Caco-2 (cell line): ENCODE results near the gene CABP7. TPM values are rescaled to one million over a fixed set of nuclear protein-coding genes. Genes with fewer than 3 reads are reported as not detected.

Source experiments
- BruUV-seq: library from RNA; stranded (reverse); fragments of 400-500 nt; replicated peaks from 2 replicates; lab custom pipeline; 2021; lab: Mats Ljungman, UMichigan
- CTCF ChIA-PET: fragments of 300-600 bp; sonication (Branson Sonifier 250); formaldehyde crosslinking; loops from one replicate; lab custom pipeline; 2022; ENCODE audit warnings: antibody characterized with exemption; lab: Charles Lee
- POLR2A ChIA-PET: fragments of 300-600 bp; sonication (Branson Sonifier 250); formaldehyde crosslinking; loops from one replicate; lab custom pipeline; 2022; ENCODE audit warnings: antibody characterized with exemption; lab: Charles Lee
- DNase-seq, 2 experiments: peaks; one replicate each; pipeline versions ENCODE4 v3.0.0 to v3.0.0-alpha.2; 2020 to 2022
- H3K27me3 ChIP-seq: replicated peaks from 2 replicates; pipeline ENCODE4 v1.6.0; 2011; ENCODE audit warnings: low read length; ENCODE audit not compliant: control insufficient read depth, insufficient read depth
- H3K36me3 ChIP-seq: 2 replicates; pipeline ENCODE4 v1.5.1; 2011; ENCODE audit warnings: low read length; ENCODE audit not compliant: control insufficient read depth, insufficient read depth
- H3K4me1 ChIP-seq: fragments of 250-450 bp; sonication (Bioruptor Pico); 2 replicates; pipeline ENCODE4 v1.5.1; 2020; ENCODE audit warnings: mild to moderate bottlenecking
- H3K4me3 ChIP-seq: 2 replicates; pipeline ENCODE4 v1.5.1; 2011; ENCODE audit warnings: low read depth, mild to moderate bottlenecking, control low read depth, low read length
- H3K9me3 ChIP-seq: fragments of 250-450 bp; sonication (Bioruptor Pico); 2 replicates; pipeline ENCODE4 v1.5.1; 2020; ENCODE audit warnings: mild to moderate bottlenecking, moderate library complexity
- H3K27ac Mint-ChIP-seq: one replicate; pipeline ENCODE4 v1.8.0; 2022; ENCODE audit warnings: mixed read lengths; ENCODE audit not compliant: unreplicated experiment
- H3K27me3 Mint-ChIP-seq: one replicate; pipeline ENCODE4 v1.8.0; 2022; ENCODE audit warnings: mixed read lengths; ENCODE audit not compliant: insufficient read depth, unreplicated experiment
- H3K36me3 Mint-ChIP-seq: one replicate; pipeline ENCODE4 v1.8.0; 2022; ENCODE audit warnings: mild to moderate bottlenecking, mixed read lengths; ENCODE audit not compliant: insufficient read depth, unreplicated experiment
- H3K4me1 Mint-ChIP-seq: one replicate; pipeline ENCODE4 v1.8.0; 2022; ENCODE audit warnings: low read depth, mixed read lengths; ENCODE audit not compliant: unreplicated experiment
- H3K4me3 Mint-ChIP-seq: one replicate; pipeline ENCODE4 v1.8.0; 2022; ENCODE audit warnings: mild to moderate bottlenecking, moderate library complexity, mixed read lengths; ENCODE audit not compliant: unreplicated experiment
- H3K9me3 Mint-ChIP-seq: one replicate; pipeline ENCODE4 v1.8.0; 2022; ENCODE audit warnings: mixed read lengths; ENCODE audit not compliant: unreplicated experiment
- intact Hi-C: fragments of 100-400 bp; cut with micrococcal nuclease; formaldehyde crosslinking; loops from one replicate; pipeline ENCODE4 v1.10.0; 2022; ENCODE audit not compliant: unreplicated experiment
- total RNA-seq: library from RNA; stranded (reverse); gene quantifications from 2 replicates; pipeline ENCODE4 v1.2.3, GENCODE V29; 2022
- TF ChIP-seq, protein P1 (sequence below), 2 experiments: fragments of 200-600 bp in 1 of 2; IDR thresholded peaks; 1 replicate in 1 of 2; 2 replicates in 1 of 2; pipeline versions ENCODE4 v1.5.1 to v1.8.0; 2011 to 2022; ENCODE audit warnings: antibody characterized with exemption in 1 of 2, control low read depth in 1 of 2, inconsistent platforms in 1 of 2, low read depth in 1 of 2, low read length in 1 of 2, mild to moderate bottlenecking in 1 of 2, moderate library complexity in 1 of 2; ENCODE audit not compliant: insufficient read depth in 1 of 2, severe bottlenecking in 1 of 2, unreplicated experiment in 1 of 2

CABP7 gene
- total RNA-seq, 1 experiment from 2014 or later: not detected

DNA sequence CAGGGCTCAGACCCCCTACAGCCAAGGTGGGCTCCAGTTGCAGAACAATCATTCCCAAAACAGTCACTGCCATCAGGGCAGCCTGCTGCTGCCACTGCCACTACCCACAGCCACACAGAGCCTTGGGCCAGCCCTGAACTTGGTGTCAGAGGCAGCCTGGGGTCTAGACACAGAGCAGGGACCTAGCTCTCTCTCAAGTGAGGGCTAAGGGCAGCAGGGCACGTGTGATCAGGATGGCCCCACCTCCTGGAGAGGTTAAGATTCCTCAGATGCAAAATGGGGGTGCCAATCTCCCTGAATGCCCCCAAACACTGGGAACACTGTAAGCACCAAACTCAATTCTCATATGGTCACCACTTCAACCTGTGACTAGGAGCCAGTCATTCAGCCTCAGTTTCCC lies 15.6 kb downstream of the CABP7 start:
- ChIA-PET CTCF (no interaction called here), POLR2A (no interaction called here)
- no peak overlapping the region for H3K27ac Mint-ChIP-seq
- H3K36me3 ChIP-seq: no peaks in the 10 kb centered on the region
- H3K4me1 Mint-ChIP-seq: no peaks in the 10 kb centered on the region
- no peak overlapping the region for H3K4me3 ChIP-seq
- DNase-seq: no peak
- H3K4me3 Mint-ChIP-seq: no peak overlapping the region
- H3K9me3 Mint-ChIP-seq: no peaks in the 10 kb centered on the region
- no peaks in the 10 kb centered on the region for H3K27me3 ChIP-seq
- no peaks in the 10 kb centered on the region for H3K9me3 ChIP-seq
- BruUV-seq: no TSS peak
- peaks cover 4% of the 10 kb centered on the region; the same call in 1 of the 2 replicates for H3K4me1 ChIP-seq
- intact Hi-C loops: no loop called here
- H3K36me3 Mint-ChIP-seq: no peaks in the 10 kb centered on the region
- TF ChIP-seq, protein P1, sequence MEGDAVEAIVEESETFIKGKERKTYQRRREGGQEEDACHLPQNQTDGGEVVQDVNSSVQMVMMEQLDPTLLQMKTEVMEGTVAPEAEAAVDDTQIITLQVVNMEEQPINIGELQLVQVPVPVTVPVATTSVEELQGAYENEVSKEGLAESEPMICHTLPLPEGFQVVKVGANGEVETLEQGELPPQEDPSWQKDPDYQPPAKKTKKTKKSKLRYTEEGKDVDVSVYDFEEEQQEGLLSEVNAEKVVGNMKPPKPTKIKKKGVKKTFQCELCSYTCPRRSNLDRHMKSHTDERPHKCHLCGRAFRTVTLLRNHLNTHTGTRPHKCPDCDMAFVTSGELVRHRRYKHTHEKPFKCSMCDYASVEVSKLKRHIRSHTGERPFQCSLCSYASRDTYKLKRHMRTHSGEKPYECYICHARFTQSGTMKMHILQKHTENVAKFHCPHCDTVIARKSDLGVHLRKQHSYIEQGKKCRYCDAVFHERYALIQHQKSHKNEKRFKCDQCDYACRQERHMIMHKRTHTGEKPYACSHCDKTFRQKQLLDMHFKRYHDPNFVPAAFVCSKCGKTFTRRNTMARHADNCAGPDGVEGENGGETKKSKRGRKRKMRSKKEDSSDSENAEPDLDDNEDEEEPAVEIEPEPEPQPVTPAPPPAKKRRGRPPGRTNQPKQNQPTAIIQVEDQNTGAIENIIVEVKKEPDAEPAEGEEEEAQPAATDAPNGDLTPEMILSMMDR (IDR thresholded peaks at IDR 0.05; ENCODE audit: insufficient read depth in 1 of 2, low read depth in 1 of 2, low read length in 1 of 2, severe bottlenecking in 1 of 2, unreplicated experiment in 1 of 2): no peak
- H3K27me3 Mint-ChIP-seq: no peaks in the 10 kb centered on the region

DNA sequence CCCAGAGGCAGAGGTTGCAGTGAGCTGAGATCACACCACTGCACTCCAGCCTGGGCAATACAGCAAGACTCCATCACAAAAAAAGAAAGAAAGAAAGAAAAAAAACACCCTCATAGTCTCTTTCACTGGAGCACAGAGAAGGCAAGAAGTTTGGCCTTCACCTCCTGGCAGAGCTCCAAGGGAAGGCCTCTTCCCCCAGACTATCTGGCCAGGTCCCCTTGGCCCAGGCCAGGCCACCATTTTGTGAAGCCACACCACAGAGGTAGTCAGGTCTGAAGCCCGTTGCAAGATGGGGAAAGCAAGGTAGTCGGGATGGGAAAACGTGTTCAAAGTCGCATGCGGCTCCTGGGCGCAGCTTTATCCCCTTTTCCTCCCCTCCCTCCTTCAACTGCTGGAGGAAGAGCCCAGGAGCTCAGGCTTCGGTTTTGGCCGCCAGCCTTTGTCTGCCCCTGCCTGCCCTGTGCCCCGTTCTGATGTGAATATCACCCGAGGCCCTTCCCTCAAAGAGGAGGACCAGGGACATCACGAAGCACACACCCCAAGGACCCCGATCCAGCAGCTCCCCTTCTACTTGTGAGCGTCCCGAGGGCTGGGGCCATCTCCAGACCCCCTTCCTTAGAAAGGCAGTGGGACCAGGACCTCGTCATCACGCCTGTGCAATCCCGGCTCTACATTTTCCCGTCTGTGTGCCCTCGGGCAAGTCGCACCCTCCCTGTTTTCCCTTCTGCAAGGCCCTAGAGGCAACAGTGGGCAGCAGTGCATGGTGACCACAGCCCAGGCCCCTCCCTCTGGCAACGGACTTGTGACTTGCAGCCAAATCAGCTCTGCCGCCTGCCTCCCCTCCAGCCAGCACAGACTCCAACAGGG lies 17.7 kb downstream of the CABP7 start:
- no peaks in the 10 kb centered on the region for H3K36me3 Mint-ChIP-seq
- intact Hi-C loops: no loop called here
- no peaks in the 10 kb centered on the region for H3K4me1 Mint-ChIP-seq
- Histone ChIP-seq H3K27me3 (no peaks in the 10 kb centered on the region), H3K36me3 (no peaks in the 10 kb centered on the region), H3K9me3 (no peaks in the 10 kb centered on the region), H3K4me3 (no peak overlapping the region), H3K4me1 (no peaks in the 10 kb centered on the region)
- H3K9me3 Mint-ChIP-seq: no peaks in the 10 kb centered on the region
- ChIA-PET CTCF (no interaction called here), POLR2A (interaction anchor here (0.5 kb wide), 1 partner anchor 96 kb away, joined by 3 read pairs; no protein-coding TSS in a partner anchor)
- H3K27me3 Mint-ChIP-seq: no peaks in the 10 kb centered on the region
- TF ChIP-seq, protein P1 (IDR thresholded peaks at IDR 0.05; ENCODE audit: insufficient read depth in 1 of 2, low read depth in 1 of 2, low read length in 1 of 2, severe bottlenecking in 1 of 2, unreplicated experiment in 1 of 2): no peak
- no peak overlapping the region for H3K27ac Mint-ChIP-seq
- no peak overlapping the region for H3K4me3 Mint-ChIP-seq
- BruUV-seq: no TSS peak
- DNase-seq: no peak

DNA sequence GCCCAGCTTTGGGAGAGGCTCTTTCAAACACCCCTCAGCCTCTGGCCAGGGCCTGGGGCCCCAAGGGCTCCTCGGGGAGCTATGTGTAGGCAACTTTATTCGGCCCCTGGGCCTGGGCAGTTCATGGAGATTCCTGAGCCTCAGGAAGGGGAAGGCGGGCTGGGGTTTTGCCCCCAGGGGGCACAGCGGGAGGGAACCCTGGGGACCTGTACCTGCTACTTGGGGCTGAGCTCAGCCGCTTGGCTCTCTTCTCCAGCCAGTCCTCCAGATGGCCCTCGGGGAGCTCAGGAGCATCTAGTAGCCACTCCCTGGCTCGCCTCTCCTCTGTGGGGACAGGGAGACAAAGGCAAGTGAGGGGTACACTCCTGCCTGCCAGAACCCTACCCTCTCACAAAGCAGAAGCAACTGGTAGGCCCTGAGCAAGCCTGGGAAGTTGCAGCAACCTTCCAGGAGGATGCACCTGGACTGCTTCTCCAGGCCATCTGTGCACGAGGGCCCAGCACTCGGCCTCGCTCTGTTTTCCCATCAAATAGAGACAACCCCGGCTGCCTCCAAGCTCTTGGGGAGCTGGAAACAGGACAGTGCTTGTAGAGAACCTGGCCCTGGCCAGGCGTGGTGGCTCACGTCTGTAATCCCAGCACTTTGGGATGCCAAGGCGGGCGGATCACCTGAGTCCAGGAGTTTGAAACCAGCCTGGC lies 18.5 kb downstream of the CABP7 start:
- CTCF ChIA-PET: no interaction called here
- Histone ChIP-seq H3K27me3 (no peaks in the 10 kb centered on the region), H3K4me3 (no peak overlapping the region), H3K36me3 (no peaks in the 10 kb centered on the region), H3K4me1 (no peaks in the 10 kb centered on the region), H3K9me3 (no peaks in the 10 kb centered on the region)
- H3K27ac Mint-ChIP-seq: no peak overlapping the region
- intact Hi-C loops: no loop called here
- POLR2A ChIA-PET: interaction anchor here (0.5 kb wide), 1 partner anchor 96 kb away, joined by 3 read pairs; no protein-coding TSS in a partner anchor
- H3K27me3 Mint-ChIP-seq: no peaks in the 10 kb centered on the region
- H3K36me3 Mint-ChIP-seq: no peaks in the 10 kb centered on the region
- H3K9me3 Mint-ChIP-seq: no peaks in the 10 kb centered on the region
- no peak for DNase-seq
- TF ChIP-seq, protein P1 (IDR thresholded peaks at IDR 0.05; ENCODE audit: insufficient read depth in 1 of 2, low read depth in 1 of 2, low read length in 1 of 2, severe bottlenecking in 1 of 2, unreplicated experiment in 1 of 2): no peak
- no peak overlapping the region for H3K4me3 Mint-ChIP-seq
- H3K4me1 Mint-ChIP-seq: no peaks in the 10 kb centered on the region
- BruUV-seq: no TSS peak
